PC-9 (cell line): ENCODE measurements around the gene ADGRG2.

ENCODE experiments used
- EZH2 ChIP-seq: fragments of 200-600 bp; sonication (generic); IDR thresholded peaks from 2 replicates; pipeline ENCODE4 v1.8.0; 2017; ENCODE audit warnings: antibody characterized with exemption, low read depth
- TF ChIP-seq, protein P1 (sequence below): fragments of 200-600 bp; sonication (generic); conservative IDR thresholded peaks from 2 replicates; pipeline ENCODE4 v1.6.1; 2017; ENCODE audit warnings: mixed run types, antibody characterized with exemption, mild to moderate bottlenecking, moderate library complexity

DNA sequence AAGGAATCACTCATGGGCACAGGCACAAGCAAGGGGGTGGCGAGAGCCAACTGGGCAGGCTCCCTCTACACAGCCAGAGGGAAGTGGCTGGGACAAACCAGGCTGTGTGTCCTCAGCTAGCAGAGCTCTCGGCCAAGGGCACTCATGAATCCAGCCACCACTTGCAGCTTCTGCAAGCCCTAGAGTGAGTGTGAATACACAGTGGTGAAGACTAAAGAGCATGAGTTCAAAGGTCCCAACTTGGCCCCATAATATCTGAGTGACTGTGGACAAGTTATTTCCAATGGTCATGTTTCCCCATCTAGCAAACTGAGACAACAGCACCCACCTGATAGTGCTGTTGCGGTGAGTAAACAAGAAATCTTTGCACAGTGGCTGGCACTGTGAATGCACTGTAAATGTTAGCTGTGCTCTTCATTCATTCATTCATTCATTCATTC, 51.7 kb downstream of the ADGRG2 start:
- TF ChIP-seq, protein P1, sequence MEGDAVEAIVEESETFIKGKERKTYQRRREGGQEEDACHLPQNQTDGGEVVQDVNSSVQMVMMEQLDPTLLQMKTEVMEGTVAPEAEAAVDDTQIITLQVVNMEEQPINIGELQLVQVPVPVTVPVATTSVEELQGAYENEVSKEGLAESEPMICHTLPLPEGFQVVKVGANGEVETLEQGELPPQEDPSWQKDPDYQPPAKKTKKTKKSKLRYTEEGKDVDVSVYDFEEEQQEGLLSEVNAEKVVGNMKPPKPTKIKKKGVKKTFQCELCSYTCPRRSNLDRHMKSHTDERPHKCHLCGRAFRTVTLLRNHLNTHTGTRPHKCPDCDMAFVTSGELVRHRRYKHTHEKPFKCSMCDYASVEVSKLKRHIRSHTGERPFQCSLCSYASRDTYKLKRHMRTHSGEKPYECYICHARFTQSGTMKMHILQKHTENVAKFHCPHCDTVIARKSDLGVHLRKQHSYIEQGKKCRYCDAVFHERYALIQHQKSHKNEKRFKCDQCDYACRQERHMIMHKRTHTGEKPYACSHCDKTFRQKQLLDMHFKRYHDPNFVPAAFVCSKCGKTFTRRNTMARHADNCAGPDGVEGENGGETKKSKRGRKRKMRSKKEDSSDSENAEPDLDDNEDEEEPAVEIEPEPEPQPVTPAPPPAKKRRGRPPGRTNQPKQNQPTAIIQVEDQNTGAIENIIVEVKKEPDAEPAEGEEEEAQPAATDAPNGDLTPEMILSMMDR = no peak
- TF ChIP-seq EZH2 = no peak
